Measurements from ENCODE around the gene GREM2.

GREM2 gene

DNA sequence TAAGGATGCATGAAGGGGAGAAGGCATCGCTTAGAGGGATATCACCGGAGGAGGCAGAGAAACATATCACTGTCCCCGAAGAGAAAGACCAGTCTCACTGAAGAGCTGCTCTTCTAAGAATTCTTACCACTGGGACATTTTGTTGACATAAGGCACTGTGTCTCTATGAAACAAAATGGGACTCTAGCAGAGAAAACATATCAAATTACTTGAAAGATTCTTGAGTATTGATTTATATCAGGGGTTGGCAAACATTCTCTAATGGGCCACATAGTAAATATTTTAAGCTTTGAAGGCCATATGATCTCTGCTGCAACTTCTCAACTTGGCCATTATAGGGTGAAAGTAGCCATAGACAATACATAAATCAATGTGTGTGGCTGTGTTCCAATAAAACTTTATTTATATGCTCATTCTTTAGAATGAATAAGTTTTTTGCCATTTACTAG lies 41.0 kb upstream of the GREM2 start:
- Histone ChIP-seq H3K4me3 (ENCODE audit: low read length) (no peak overlapping the region), H3K9ac (ENCODE audit: low read length) (no peak overlapping the region), H3K9me3 (replicated peaks; ENCODE audit: insufficient read depth, low read length) (no peaks in the 10 kb centered on the region), H3F3A (ENCODE audit: insufficient read depth, low read length) (no peaks in the 10 kb centered on the region), H2AFZ (ENCODE audit: low read length) (no peak overlapping the region), H3K9me2 (replicated peaks; ENCODE audit: insufficient read depth, low read length) (no peaks in the 10 kb centered on the region), H3K4me2 (ENCODE audit: low read depth, low read length) (no peak overlapping the region), H3K79me2 (ENCODE audit: low read length) (no peaks in the 10 kb centered on the region), H3K36me3 (replicated peaks; ENCODE audit: insufficient read depth, low read length) (no peaks in the 10 kb centered on the region), H3K27ac (ENCODE audit: low read length) (no peak overlapping the region), H4K20me1 (ENCODE audit: insufficient read depth, low read length) (no peaks in the 10 kb centered on the region), H3K27me3 (replicated peaks; ENCODE audit: insufficient read depth, low read length) (no peaks in the 10 kb centered on the region), H3K4me1 (ENCODE audit: low read length) (no peaks in the 10 kb centered on the region)
- no peak for TF ChIP-seq EZH2 (optimal IDR thresholded peaks at IDR 0.05; ENCODE audit: low read depth, low read length)
- no peak for DNase-seq

DNA sequence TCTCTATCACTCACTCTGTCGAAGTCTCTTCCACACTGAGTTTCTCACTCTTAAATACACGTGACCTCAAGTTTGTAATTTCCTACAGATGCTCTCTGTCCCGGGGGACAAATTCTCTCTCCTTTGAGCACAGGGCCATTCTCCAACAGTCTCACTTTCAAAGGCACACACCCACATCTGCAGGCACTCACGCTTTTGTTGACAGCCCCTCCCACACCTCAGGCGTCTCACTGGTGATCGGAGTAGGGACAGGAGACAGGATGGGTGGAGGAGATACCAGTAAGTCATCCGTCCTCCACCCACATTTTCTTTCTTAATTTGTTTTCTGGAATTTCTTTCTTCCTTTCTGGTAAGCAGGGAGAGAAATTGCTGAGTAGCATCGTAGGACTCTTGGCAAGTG lies 40.6 kb upstream of the GREM2 start:
- no peak overlapping the region for H3K9ac ChIP-seq (ENCODE audit: low read length)
- no peak overlapping the region for H2AFZ ChIP-seq (ENCODE audit: low read length)
- H3K27me3 ChIP-seq (replicated peaks; ENCODE audit: insufficient read depth, low read length), result no peaks in the 10 kb centered on the region

DNA sequence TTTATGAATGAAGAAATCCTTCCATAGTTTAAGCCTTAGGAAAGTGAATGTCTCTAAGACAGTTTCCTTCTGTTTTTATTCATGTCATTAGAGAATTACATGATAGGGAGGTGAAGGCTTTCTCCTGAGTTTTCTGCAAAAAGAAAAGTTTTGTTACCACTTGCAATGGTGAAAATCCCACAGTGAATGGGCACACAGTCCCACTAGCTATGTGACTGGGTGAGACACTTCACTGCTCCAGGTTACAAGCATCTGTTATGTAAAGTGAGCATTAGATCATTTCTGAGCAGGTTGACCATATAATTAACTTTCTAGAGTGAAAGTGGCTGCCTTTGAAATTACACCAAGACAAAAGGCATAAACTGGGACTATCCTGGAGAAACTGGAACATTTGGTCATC lies 38.9 kb upstream of the GREM2 start:
- Histone ChIP-seq H3K4me1 (ENCODE audit: low read length) (no peaks in the 10 kb centered on the region), H3K27ac (ENCODE audit: low read length) (no peak overlapping the region), H4K20me1 (ENCODE audit: insufficient read depth, low read length) (no peaks in the 10 kb centered on the region), H3K9me3 (replicated peaks; ENCODE audit: insufficient read depth, low read length) (no peaks in the 10 kb centered on the region), H3K9ac (ENCODE audit: low read length) (no peak overlapping the region), H3K27me3 (replicated peaks; ENCODE audit: insufficient read depth, low read length) (no peaks in the 10 kb centered on the region), H3K79me2 (ENCODE audit: low read length) (no peaks in the 10 kb centered on the region), H3K9me2 (replicated peaks; ENCODE audit: insufficient read depth, low read length) (no peaks in the 10 kb centered on the region), H3F3A (ENCODE audit: insufficient read depth, low read length) (no peaks in the 10 kb centered on the region), H3K4me2 (ENCODE audit: low read depth, low read length) (no peak overlapping the region), H2AFZ (ENCODE audit: low read length) (no peak overlapping the region), H3K36me3 (replicated peaks; ENCODE audit: insufficient read depth, low read length) (no peaks in the 10 kb centered on the region), H3K4me3 (ENCODE audit: low read length) (no peak overlapping the region)
- DNase-seq, result no peak
- TF ChIP-seq EZH2 (optimal IDR thresholded peaks at IDR 0.05; ENCODE audit: low read depth, low read length) (no peak), EZH2phosphoT487 (IDR thresholded peaks at IDR 0.05; ENCODE audit: low read length) (no peak)
- TF ChIP-seq, protein P1, sequence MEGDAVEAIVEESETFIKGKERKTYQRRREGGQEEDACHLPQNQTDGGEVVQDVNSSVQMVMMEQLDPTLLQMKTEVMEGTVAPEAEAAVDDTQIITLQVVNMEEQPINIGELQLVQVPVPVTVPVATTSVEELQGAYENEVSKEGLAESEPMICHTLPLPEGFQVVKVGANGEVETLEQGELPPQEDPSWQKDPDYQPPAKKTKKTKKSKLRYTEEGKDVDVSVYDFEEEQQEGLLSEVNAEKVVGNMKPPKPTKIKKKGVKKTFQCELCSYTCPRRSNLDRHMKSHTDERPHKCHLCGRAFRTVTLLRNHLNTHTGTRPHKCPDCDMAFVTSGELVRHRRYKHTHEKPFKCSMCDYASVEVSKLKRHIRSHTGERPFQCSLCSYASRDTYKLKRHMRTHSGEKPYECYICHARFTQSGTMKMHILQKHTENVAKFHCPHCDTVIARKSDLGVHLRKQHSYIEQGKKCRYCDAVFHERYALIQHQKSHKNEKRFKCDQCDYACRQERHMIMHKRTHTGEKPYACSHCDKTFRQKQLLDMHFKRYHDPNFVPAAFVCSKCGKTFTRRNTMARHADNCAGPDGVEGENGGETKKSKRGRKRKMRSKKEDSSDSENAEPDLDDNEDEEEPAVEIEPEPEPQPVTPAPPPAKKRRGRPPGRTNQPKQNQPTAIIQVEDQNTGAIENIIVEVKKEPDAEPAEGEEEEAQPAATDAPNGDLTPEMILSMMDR (IDR thresholded peaks at IDR 0.05; ENCODE audit: low read length), result no peak

More for the DNA sequence above, 40.6 kb upstream of the GREM2 start:
- Histone ChIP-seq H3K9me3 (replicated peaks; ENCODE audit: insufficient read depth, low read length) (no peaks in the 10 kb centered on the region), H3F3A (ENCODE audit: insufficient read depth, low read length) (no peaks in the 10 kb centered on the region), H4K20me1 (ENCODE audit: insufficient read depth, low read length) (no peaks in the 10 kb centered on the region), H3K4me3 (ENCODE audit: low read length) (no peak overlapping the region), H3K9me2 (replicated peaks; ENCODE audit: insufficient read depth, low read length) (no peaks in the 10 kb centered on the region), H3K36me3 (replicated peaks; ENCODE audit: insufficient read depth, low read length) (no peaks in the 10 kb centered on the region), H3K4me2 (ENCODE audit: low read depth, low read length) (no peak overlapping the region), H3K27ac (ENCODE audit: low read length) (no peak overlapping the region), H3K79me2 (ENCODE audit: low read length) (no peaks in the 10 kb centered on the region), H3K4me1 (ENCODE audit: low read length) (no peaks in the 10 kb centered on the region)
- TF ChIP-seq, protein P1 (IDR thresholded peaks at IDR 0.05; ENCODE audit: low read length), result no peak
- TF ChIP-seq EZH2 (optimal IDR thresholded peaks at IDR 0.05; ENCODE audit: low read depth, low read length) (no peak), EZH2phosphoT487 (IDR thresholded peaks at IDR 0.05; ENCODE audit: low read length) (no peak)
- DNase-seq, result no peak

DNA sequence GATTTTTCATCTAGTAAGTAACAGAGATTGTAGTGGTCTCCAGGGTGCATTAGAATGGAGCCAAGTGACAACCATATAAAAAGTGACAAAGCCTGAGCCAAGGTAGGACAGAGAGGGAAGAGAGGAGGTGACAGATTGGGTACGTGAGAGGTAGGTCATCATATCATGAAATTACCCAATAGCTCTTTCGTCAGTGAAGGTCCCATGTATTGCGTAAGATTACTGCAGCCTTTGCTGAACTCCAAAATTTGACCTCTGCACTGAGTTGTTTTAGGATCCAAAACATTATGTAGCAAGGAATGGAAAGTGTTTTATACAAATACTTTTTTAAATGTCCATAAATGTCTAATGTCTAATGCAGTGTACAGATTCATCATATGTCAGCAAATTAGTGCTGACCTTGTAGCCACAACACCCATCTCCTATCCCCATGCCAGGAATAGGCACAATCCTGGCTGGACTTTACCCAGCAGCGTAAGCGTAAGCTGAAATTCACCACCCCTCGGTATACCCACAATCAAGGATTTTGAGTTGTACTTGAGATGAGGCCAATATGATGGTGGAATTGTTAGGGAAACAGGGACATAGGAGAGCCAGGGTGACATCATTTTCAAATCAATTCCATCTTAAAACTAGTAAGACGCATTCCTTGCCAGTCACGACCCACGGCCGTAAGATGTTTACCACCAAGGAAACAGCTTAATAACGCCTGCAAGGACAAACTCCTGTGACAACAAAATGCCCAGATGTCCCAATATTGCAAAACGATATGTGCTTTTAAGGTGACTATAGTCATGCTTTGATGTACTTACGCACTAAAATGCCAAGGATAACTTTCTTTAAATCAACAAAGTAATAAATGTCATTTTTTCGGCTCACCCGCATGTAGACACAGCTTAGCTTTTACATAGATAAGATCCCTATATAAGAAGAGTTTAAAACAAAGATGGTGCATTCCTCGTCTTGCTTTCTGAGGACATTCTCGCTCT lies 38.1 kb upstream of the GREM2 start:
- H3K4me2 ChIP-seq (ENCODE audit: low read depth, low read length), result no peak overlapping the region
- no peaks in the 10 kb centered on the region for H3F3A ChIP-seq (ENCODE audit: insufficient read depth, low read length)
- no peaks in the 10 kb centered on the region for H3K36me3 ChIP-seq (replicated peaks; ENCODE audit: insufficient read depth, low read length)
- H4K20me1 ChIP-seq (ENCODE audit: insufficient read depth, low read length), result no peaks in the 10 kb centered on the region
- no peaks in the 10 kb centered on the region for H3K79me2 ChIP-seq (ENCODE audit: low read length)
- no peak overlapping the region for H3K9ac ChIP-seq (ENCODE audit: low read length)
- H3K9me3 ChIP-seq (replicated peaks; ENCODE audit: insufficient read depth, low read length), result no peaks in the 10 kb centered on the region
- H3K4me3 ChIP-seq (ENCODE audit: low read length), result no peak overlapping the region
- TF ChIP-seq EZH2phosphoT487 (IDR thresholded peaks at IDR 0.05; ENCODE audit: low read length) (no peak), EZH2 (optimal IDR thresholded peaks at IDR 0.05; ENCODE audit: low read depth, low read length) (no peak)
- TF ChIP-seq, protein P1 (IDR thresholded peaks at IDR 0.05; ENCODE audit: low read length), result no peak
- H3K27me3 ChIP-seq (replicated peaks; ENCODE audit: insufficient read depth, low read length), result no peaks in the 10 kb centered on the region
- no peaks in the 10 kb centered on the region for H3K9me2 ChIP-seq (replicated peaks; ENCODE audit: insufficient read depth, low read length)
- no peak overlapping the region for H2AFZ ChIP-seq (ENCODE audit: low read length)
- no peak for DNase-seq
- no peaks in the 10 kb centered on the region for H3K4me1 ChIP-seq (ENCODE audit: low read length)
- no peak overlapping the region for H3K27ac ChIP-seq (ENCODE audit: low read length)

Data from MM.1S (cell line).